ENCODE measurements around the gene IGFN1.
"Not testable (repeated sequence)": the region's sequence is repeated elsewhere in the genome, so short reads cannot be mapped to it uniquely, and the experiment has no call there.

DNA sequence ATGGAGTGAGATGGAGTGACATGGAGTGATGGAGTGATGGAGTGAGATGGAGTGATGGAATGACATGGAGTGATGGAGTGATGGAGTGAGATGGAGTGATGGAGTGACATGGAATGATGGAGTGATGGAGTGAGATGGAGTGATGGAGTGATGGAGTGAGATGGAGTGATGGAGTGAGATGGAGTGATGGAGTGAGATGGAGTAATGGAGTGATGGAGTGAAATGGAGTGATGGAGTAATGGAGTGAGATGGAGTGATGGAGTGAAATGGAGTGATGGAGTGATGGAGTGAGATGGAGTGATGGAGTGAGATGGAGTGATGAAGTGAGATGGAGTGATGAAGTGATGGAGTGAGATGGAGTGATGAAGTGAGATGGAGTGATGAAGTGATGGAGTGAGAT, 67.5 kb downstream of the IGFN1 start:
- not testable (repeated sequence) for TF ChIP-seq POLR2A (IDR thresholded peaks at IDR 0.05; ENCODE audit: low read length); GATA1 (IDR thresholded peaks at IDR 0.05; ENCODE audit: low read depth, low read length)

Data from erythroblast (primary cell).